Osteoblast (primary cell): ENCODE results near the gene MRPL14. TPM values are rescaled to one million over a fixed set of nuclear protein-coding genes. Genes with fewer than 3 reads are reported as not detected.

Source experiments
- DNase-seq: peaks from one replicate; pipeline ENCODE4 v3.0.0; 2011; ENCODE audit warnings: low spot score, mixed read lengths; ENCODE audit not compliant: insufficient read length; ENCODE audit errors: missing footprints
- H2AFZ ChIP-seq: 2 replicates; pipeline ENCODE4 v1.6.0; 2011; ENCODE audit warnings: mild to moderate bottlenecking, low read length
- H3K27ac ChIP-seq: 2 replicates; pipeline ENCODE4 v1.5.1; 2011; ENCODE audit warnings: mild to moderate bottlenecking, low read depth, low read length, moderate library complexity
- H3K27me3 ChIP-seq: 2 replicates; pipeline ENCODE4 v1.6.0; 2012; ENCODE audit warnings: mild to moderate bottlenecking, control low read depth, inconsistent platforms, low read length, moderate library complexity; ENCODE audit not compliant: insufficient read depth
- H3K36me3 ChIP-seq: 2 replicates; pipeline ENCODE4 v1.5.1; 2011; ENCODE audit warnings: mild to moderate bottlenecking, low read length, control low read depth, moderate library complexity; ENCODE audit not compliant: insufficient read depth
- H3K4me1 ChIP-seq: 2 replicates; pipeline ENCODE4 v1.5.1; 2011; ENCODE audit warnings: mild to moderate bottlenecking, low read length, control low read depth, moderate library complexity; ENCODE audit not compliant: insufficient read depth
- H3K4me2 ChIP-seq: 2 replicates; pipeline ENCODE4 v1.6.0; 2011; ENCODE audit warnings: mild to moderate bottlenecking, low read length; ENCODE audit not compliant: insufficient read depth
- H3K4me3 ChIP-seq: fragments of 200-600 bp; sonication (generic); 3 replicates; pipeline ENCODE4 v1.5.1; 2012; ENCODE audit warnings: mild to moderate bottlenecking, low read length, inconsistent platforms; ENCODE audit not compliant: insufficient read depth
- H3K79me2 ChIP-seq: 2 replicates; pipeline ENCODE4 v1.6.0; 2012; ENCODE audit warnings: mild to moderate bottlenecking, low read length, control low read depth, inconsistent platforms; ENCODE audit not compliant: insufficient read depth
- H3K9me3 ChIP-seq: 2 replicates; pipeline ENCODE4 v1.5.1; 2011; ENCODE audit warnings: low read depth, low read length, control low read depth
- H4K20me1 ChIP-seq: 2 replicates; pipeline ENCODE4 v1.6.0; 2012; ENCODE audit warnings: mild to moderate bottlenecking, low read length, control low read depth; ENCODE audit not compliant: insufficient read depth
- total RNA-seq: library from RNA; depleted of rRNA; stranded (reverse); fragments of >200 nt; gene quantifications from 2 replicates; pipeline ENCODE4 v1.2.3, GENCODE V29; 2012
- TF ChIP-seq, protein P1 (sequence below): IDR thresholded peaks from 2 replicates; pipeline ENCODE4 v1.5.1; 2011; ENCODE audit warnings: mild to moderate bottlenecking, low read depth, low read length, moderate library complexity; ENCODE audit errors: extremely low read depth

MRPL14 gene
- total RNA-seq, 1 donor, result 49.9 TPM

DNA sequence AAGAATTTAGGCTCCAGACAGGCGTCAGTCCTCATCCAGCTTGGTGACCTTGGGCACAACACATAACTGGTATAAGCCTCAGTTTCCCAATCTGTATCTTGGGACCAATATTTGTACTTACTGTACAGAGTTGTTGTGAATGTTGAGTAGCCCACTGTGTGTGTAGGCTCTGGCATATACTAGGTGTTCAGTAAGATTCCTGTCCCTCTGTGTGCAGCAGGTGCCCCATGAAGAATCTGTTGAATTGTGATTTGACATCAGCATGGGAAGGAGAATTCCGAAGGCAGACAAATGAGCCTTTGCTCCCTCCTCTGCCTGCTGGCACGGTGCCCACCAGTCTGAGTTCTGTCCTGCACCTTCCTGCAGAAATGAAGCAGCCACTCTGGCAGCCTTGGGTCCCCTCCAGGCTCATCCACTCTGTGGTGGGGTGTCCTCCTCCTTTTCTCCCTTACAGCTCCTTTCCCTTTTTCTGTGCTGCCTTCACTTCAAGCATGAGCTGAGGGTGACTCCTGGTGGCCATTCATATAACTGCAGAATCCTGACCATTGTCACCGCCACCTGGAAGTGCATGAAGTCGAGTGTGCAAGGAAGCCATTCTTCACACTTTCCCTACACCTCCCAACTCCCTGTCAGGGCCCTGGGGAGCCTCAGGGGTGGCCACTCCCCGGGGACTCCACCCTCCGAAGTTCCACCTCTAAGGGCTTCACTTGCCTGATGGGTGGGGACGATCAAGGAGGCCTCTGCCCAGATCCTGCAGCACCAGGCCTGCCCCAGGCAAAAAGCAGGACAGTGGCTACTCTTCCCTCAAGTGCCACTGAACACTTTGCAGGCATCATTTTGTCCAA, 48.2 kb downstream of the MRPL14 start:
- Histone ChIP-seq H3K36me3 (no peaks in the 10 kb centered on the region), H3K27me3 (no peaks in the 10 kb centered on the region), H2AFZ (no peak overlapping the region), H3K79me2 (no peaks in the 10 kb centered on the region), H3K27ac (no peak overlapping the region), H4K20me1 (no peaks in the 10 kb centered on the region), H3K4me3 (no peak overlapping the region), H3K4me2 (no peak overlapping the region), H3K4me1 (peaks cover 12% of the 10 kb centered on the region), H3K9me3 (no peaks in the 10 kb centered on the region)
- DNase-seq, result peak; percentile 98
- TF ChIP-seq, protein P1, sequence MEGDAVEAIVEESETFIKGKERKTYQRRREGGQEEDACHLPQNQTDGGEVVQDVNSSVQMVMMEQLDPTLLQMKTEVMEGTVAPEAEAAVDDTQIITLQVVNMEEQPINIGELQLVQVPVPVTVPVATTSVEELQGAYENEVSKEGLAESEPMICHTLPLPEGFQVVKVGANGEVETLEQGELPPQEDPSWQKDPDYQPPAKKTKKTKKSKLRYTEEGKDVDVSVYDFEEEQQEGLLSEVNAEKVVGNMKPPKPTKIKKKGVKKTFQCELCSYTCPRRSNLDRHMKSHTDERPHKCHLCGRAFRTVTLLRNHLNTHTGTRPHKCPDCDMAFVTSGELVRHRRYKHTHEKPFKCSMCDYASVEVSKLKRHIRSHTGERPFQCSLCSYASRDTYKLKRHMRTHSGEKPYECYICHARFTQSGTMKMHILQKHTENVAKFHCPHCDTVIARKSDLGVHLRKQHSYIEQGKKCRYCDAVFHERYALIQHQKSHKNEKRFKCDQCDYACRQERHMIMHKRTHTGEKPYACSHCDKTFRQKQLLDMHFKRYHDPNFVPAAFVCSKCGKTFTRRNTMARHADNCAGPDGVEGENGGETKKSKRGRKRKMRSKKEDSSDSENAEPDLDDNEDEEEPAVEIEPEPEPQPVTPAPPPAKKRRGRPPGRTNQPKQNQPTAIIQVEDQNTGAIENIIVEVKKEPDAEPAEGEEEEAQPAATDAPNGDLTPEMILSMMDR, result peak; percentile 87

DNA sequence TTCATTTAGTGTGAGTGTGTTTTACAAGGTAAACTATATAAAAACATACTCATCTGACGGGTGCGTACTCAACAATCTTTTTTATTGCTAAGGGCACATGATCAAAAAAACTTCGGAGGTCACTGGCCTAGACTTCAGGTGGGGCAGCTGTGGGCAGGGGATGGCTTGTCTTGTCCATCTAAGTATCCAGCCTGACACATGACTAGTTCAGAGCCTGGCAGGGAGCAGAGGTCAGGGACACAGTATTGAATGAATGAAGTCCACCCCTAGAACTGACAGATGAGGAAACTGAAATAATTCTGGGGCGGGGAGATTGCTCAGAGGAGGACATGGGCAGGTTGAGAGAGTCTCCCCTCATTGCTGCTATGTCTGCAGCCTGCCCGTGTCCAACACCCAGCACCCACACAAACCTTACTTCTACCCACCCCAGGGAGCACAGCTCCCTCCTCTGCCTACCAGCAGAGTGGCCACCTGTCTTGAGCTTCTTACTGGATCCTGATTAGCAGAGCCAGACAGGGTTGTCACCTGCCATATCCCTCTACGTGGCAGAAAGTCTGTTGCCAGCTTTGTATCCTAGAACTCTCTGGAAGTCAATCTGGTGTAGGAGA, 48.9 kb downstream of the MRPL14 start:
- DNase-seq, result no peak
- no peaks in the 10 kb centered on the region for H3K79me2 ChIP-seq
- H3K4me2 ChIP-seq, result no peak overlapping the region
- peaks cover 18% of the 10 kb centered on the region for H3K4me1 ChIP-seq
- TF ChIP-seq, protein P1, result no peak
- H3K36me3 ChIP-seq, result no peaks in the 10 kb centered on the region
- no peaks in the 10 kb centered on the region for H4K20me1 ChIP-seq
- no peaks in the 10 kb centered on the region for H3K27me3 ChIP-seq
- no peak overlapping the region for H3K4me3 ChIP-seq
- H2AFZ ChIP-seq, result no peak overlapping the region
- H3K9me3 ChIP-seq, result no peaks in the 10 kb centered on the region
- H3K27ac ChIP-seq, result no peak overlapping the region

DNA sequence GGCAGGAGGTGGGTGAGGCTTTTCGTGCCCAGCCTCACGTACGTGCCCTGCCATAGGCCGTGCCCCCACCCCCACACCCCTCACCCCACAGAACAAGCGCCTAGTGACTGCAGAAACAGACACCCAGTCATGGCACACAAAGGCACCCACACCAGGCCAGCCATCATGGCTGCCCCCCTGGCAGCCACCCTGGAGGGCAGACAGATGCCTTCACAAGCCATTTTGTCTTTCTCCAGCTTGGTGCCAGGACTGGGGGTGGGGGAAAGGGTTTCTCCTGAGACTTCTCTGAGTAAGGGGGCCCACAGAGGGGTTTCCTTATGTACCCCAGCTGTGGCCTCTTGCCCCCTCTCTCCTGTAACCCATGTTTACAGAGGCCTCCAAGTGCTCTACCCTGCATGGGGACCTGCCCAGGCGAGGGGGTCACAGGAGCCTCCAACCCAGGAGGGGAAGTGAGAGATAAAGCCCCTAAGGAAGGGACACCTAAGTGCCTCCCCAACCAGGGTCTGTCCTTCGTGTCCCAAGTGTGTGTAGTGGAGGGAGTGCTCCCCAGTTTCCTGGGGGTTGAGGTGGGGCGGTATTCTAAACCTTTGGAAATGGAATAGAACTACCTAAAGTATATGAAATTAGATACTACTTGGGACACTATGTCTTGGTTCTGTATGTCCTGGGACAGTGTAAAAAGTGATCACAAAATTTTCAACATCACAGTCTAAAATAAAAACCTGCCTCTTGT, 49.9 kb downstream of the MRPL14 start:
- no peaks in the 10 kb centered on the region for H3K36me3 ChIP-seq
- peak; percentile 85 for DNase-seq
- peaks cover 26% of the 10 kb centered on the region for H3K4me1 ChIP-seq
- H4K20me1 ChIP-seq, result no peaks in the 10 kb centered on the region
- H3K9me3 ChIP-seq, result no peaks in the 10 kb centered on the region
- no peak overlapping the region for H3K27ac ChIP-seq
- H3K27me3 ChIP-seq, result no peaks in the 10 kb centered on the region
- no peak overlapping the region for H3K4me3 ChIP-seq
- no peak overlapping the region for H2AFZ ChIP-seq
- no peaks in the 10 kb centered on the region for H3K79me2 ChIP-seq
- TF ChIP-seq, protein P1, result no peak
- no peak overlapping the region for H3K4me2 ChIP-seq
